Gastrocnemius medialis (tissue), 4 donors: ENCODE data around the gene SEMA3G. TPM values are rescaled to one million over a fixed set of nuclear protein-coding genes. Genes with fewer than 3 reads are reported as not detected.

Source experiments
- ATAC-seq, 2 donors: fragments of 150-250 bp; one replicate each; pipeline ENCODE4 v1.9.1; 2016
- DNase-seq, 2 donors: peaks; one replicate each; pipeline ENCODE4 v3.0.0-alpha.2; 2019
- H3K27ac ChIP-seq, 4 donors: fragments of 200-600 bp; sonication (generic); 1 replicate in 1 of 4; 2 replicates in 3 of 4; pipeline ENCODE4 v1.5.1; 2016 to 2018; ENCODE audit warnings: mild to moderate bottlenecking in 2 of 4, moderate library complexity in 1 of 4
- H3K27me3 ChIP-seq, 3 donors: fragments of 200-600 bp; sonication (generic) in 2 of 3; 1 replicate in 1 of 3; 2 replicates in 2 of 3; pipeline versions ENCODE4 v1.5.1 to v1.6.0; 2016 to 2019; ENCODE audit warnings: mild to moderate bottlenecking in 1 of 3, moderate library complexity in 1 of 3
- H3K36me3 ChIP-seq, 2 donors: fragments of 200-600 bp; sonication (generic) in 1 of 2; one replicate each; pipeline ENCODE4 v1.5.1; 2017 to 2018
- H3K4me1 ChIP-seq, 2 donors: fragments of 200-600 bp; sonication (generic) in 1 of 2; one replicate each; pipeline ENCODE4 v1.5.1; 2016 to 2017; ENCODE audit warnings: mild to moderate bottlenecking in 2 of 2
- H3K4me3 ChIP-seq, 4 donors: fragments of 200-600 bp; sonication (generic) in 3 of 4; 1 replicate in 1 of 4; 2 replicates in 3 of 4; pipeline ENCODE4 v1.5.1; 2016 to 2019; ENCODE audit warnings: mild to moderate bottlenecking in 2 of 4
- H3K9me3 ChIP-seq, 3 donors: fragments of 200-600 bp; sonication (generic) in 2 of 3; 1 replicate in 1 of 3; 2 replicates in 2 of 3; pipeline ENCODE4 v1.5.1; 2016 to 2019
- CTCF ChIP-seq, 5 experiments: fragments of 450-650 bp in 3 of 5; fragments of 200-600 bp in 2 of 5; sonication (generic) in 2 of 5; IDR thresholded peaks in 4 of 5; conservative IDR thresholded peaks in 1 of 5; 1 replicate in 4 of 5; 2 replicates in 1 of 5; pipeline ENCODE4 v1.5.1; 2016 to 2019; ENCODE audit warnings: antibody characterized with exemption in 5 of 5, mild to moderate bottlenecking in 3 of 5, moderate library complexity in 3 of 5
- POLR2A ChIP-seq, 2 donors: fragments of 450-650 bp; IDR thresholded peaks; one replicate each; pipeline ENCODE4 v1.6.1; 2017; ENCODE audit warnings: antibody characterized with exemption in 2 of 2, mild to moderate bottlenecking in 2 of 2, moderate library complexity in 2 of 2
- in situ Hi-C, 4 donors: fragments of 200-750 bp; cut with MboI; loops; one replicate each; pipeline versions ENCODE4 v1.15.0 to v1.8.0; 2017; ENCODE audit warnings: low sequenced_read_pairs in 4 of 4
- intact Hi-C: fragments of 100-400 bp; cut with DNase I; formaldehyde crosslinking; loops from one replicate; pipeline ENCODE4 v1.15.1; 2023; ENCODE audit warnings: low total_unique reads
- total RNA-seq, 4 donors: library from RNA; depleted of rRNA; stranded (reverse); fragments of >200 nt; gene quantifications; one replicate each; pipeline versions ENCODE4 v1.1.0 to v1.2.3, GENCODE V29; 2016

Gene SEMA3G
- 10 to 100 TPM in 3 of 4 donors, 1 to 10 TPM in 1; 3.8 to 20.3 (median 13.1) TPM for total RNA-seq

GRCh38 chr3:52444860-52445793 is at the start of gene SEMA3G:
SEMA3G (minus strand) TSS chr3:52445103; CDS start chr3:52445027, 76 bp downstream.
- H3K4me3 ChIP-seq: peak within 1 kb of the TSS; percentile 6 to 45 (median 34)
- H3K27ac ChIP-seq: peak within 1 kb of the TSS; percentile 94 to 99 (median 97)
- intact Hi-C loops: no loop called here

GRCh38 chr3:52494445-52494844 is 49.5 kb upstream of the SEMA3G start:
- Histone ChIP-seq H3K27ac (peak overlapping the region; percentile 50 to 64 (median 60)), H3K27me3 (no peaks in the 10 kb centered on the region), H3K4me3 (peak overlapping the region in 1 of 4 donors; percentile 43), H3K36me3 (peaks cover 0 to 36% of the 10 kb centered on the region in 2 donors), H3K4me1 (peaks cover 32 to 37% of the 10 kb centered on the region in 2 donors), H3K9me3 (no peaks in the 10 kb centered on the region)
- no peak for ATAC-seq
- TF ChIP-seq POLR2A (IDR thresholded peaks at IDR 0.05): no peak
- TF ChIP-seq CTCF (IDR thresholded peaks at IDR 0.05 in 4 of 5, conservative IDR thresholded peaks at IDR 0.05 in 1 of 5): no peak
- intact Hi-C loops: no loop called here
- DNase-seq: no peak
- in situ Hi-C loops: no loop called here

More at GRCh38 chr3:52444860-52445793, at the start of gene SEMA3G:
- in situ Hi-C loops: no loop called here
- TF ChIP-seq POLR2A (IDR thresholded peaks at IDR 0.05) (peak; percentile 29 to 60), CTCF (IDR thresholded peaks at IDR 0.05 in 4 of 5, conservative IDR thresholded peaks at IDR 0.05 in 1 of 5) (peak; percentile 58 to 77 (median 73))
- Histone ChIP-seq H3K27me3 (no peaks in the 10 kb centered on the region), H3K4me1 (peaks cover 9 to 28% of the 10 kb centered on the region in 2 donors), H3K36me3 (no peaks in the 10 kb centered on the region), H3K9me3 (no peaks in the 10 kb centered on the region)
- ATAC-seq (peak; percentile 29 to 55), DNase-seq (peak in 1 of 2 donors; percentile 78)

- TF ChIP-seq POLR2A (IDR thresholded peaks at IDR 0.05) (no peak), CTCF (IDR thresholded peaks at IDR 0.05 in 4 of 5, conservative IDR thresholded peaks at IDR 0.05 in 1 of 5) (no peak)
- Histone ChIP-seq H3K4me3 (no peak overlapping the region), H3K27ac (peak overlapping the region; percentile 26 to 61 (median 32)), H3K9me3 (no peaks in the 10 kb centered on the region), H3K4me1 (peaks cover 37 to 42% of the 10 kb centered on the region in 2 donors), H3K36me3 (peaks cover 0 to 47% of the 10 kb centered on the region in 2 donors), H3K27me3 (no peaks in the 10 kb centered on the region)
- in situ Hi-C loops (no loop called here), intact Hi-C loops (loop anchor here (2.0 kb wide), 1 partner anchor 43 kb away; the partner anchor contains the start of gene UQCC5)
- DNase-seq: peak in 1 of 2 donors; percentile 82
- peak in 1 of 2 donors; percentile 64 for ATAC-seq
These were observed 48.5 kb upstream of the SEMA3G start for GRCh38 chr3:52493232-52494017.

GRCh38 chr3:52492059-52492458 is 47.2 kb upstream of the SEMA3G start:
- intact Hi-C loops: loop anchor here (2.0 kb wide), 1 partner anchor 45 kb away; the partner anchor contains the start of gene UQCC5

More at GRCh38 chr3:52492059-52492458, 47.2 kb upstream of the SEMA3G start:
- Histone ChIP-seq H3K27me3 (no peaks in the 10 kb centered on the region), H3K4me1 (peaks cover 37 to 42% of the 10 kb centered on the region in 2 donors), H3K27ac (peak overlapping the region in 1 of 4 donors; percentile 7), H3K4me3 (no peak overlapping the region), H3K9me3 (no peaks in the 10 kb centered on the region), H3K36me3 (peaks cover 0 to 60% of the 10 kb centered on the region in 2 donors)
- ATAC-seq (no peak), DNase-seq (no peak)
- TF ChIP-seq CTCF (IDR thresholded peaks at IDR 0.05 in 4 of 5, conservative IDR thresholded peaks at IDR 0.05 in 1 of 5) (no peak), POLR2A (IDR thresholded peaks at IDR 0.05) (no peak)
- in situ Hi-C loops: no loop called here
